Raji (cell line): ENCODE results near the gene SMARCA2.

Experiments used
- POLR2A ChIP-seq: IDR thresholded peaks from 2 replicates; pipeline ENCODE4 v1.6.1; 2011; ENCODE audit warnings: low read depth, low read length, control low read depth; ENCODE audit not compliant: insufficient read depth

SMARCA2 gene

GRCh38 chr9:2208465-2208864, 193.3 kb downstream of the SMARCA2 start:
- TF ChIP-seq POLR2A = no peak

DNA sequence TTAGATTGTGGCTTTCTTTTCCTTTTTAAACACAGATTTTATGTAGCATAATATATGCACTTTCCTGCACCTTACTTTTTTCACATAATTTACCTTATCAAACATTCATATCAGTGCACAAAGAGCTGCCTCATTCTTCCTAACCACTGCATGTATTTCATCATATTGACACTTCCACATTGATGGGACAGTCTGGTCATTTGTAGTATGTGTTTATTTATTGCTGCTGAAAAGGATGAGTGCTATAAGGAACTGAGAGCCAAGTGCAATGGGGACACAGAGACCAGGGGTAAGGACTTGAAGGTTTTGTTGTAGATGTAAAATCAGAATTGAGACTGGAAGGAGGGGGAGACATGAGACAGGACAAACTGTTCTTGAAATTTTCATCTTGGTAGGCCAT, 193.8 kb downstream of the SMARCA2 start:
- no peak for TF ChIP-seq POLR2A

GRCh38 chr9:2209400-2209799, 194.3 kb downstream of the SMARCA2 start:
- no peak for TF ChIP-seq POLR2A

DNA sequence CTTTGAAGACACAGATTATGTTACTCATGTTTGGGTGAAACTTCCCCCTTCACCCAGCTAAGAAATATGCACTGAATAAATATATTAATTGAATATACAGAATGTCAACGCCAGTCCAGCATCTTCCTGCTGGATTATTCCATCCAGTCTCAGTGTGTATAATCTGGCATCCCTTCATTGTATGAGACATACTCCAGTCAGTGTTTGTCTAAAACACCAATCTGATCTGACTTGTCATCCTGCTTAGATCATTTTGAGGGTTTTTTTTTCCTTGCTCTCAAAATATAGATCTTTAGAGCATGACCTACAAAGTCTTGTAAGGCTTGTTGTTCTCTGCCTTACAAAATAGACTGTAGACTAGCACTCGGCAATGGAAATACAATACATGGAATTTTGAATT, 195.1 kb downstream of the SMARCA2 start:
- TF ChIP-seq POLR2A = no peak

DNA sequence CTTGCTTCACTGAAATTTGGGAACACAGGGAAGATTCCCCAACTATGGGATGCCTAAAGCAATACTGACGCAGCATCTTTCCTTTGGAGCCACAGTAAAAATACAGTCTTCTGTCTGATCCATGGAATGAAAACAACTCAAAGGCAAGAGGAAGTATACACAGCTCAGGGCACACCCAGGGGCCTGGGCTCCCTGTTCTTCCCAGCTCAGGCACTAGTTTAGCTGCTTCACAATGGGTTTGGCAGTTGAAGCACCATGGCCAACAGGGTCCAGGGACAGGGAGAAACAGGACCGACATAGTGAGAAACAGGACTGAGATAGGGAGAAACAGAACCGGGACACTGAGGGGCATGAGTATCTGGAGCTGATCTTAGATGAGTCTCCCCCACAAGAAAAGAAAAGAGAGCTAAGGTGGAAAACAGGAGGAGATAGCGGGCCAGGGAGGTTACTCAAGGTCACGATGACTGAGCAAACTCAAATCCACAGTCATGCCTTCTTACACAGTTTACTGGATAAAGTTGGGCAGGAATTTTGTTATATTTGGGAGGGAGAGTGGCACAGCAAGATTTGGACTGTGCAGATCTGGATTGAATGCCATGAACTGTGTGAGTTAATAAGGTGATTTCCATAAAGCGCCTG, 198.8 kb downstream of the SMARCA2 start:
- no peak for TF ChIP-seq POLR2A

GRCh38 chr9:2214707-2215106, 199.6 kb downstream of the SMARCA2 start:
- TF ChIP-seq POLR2A = no peak

- TF ChIP-seq POLR2A = no peak
Observed at GRCh38 chr9:2215921-2216441, 200.8 kb downstream of the SMARCA2 start.

- TF ChIP-seq POLR2A = no peak
Observed at GRCh38 chr9:2216591-2216990, 201.4 kb downstream of the SMARCA2 start.

GRCh38 chr9:2217540-2217939, 202.4 kb downstream of the SMARCA2 start:
- TF ChIP-seq POLR2A = no peak

- no peak for TF ChIP-seq POLR2A
Observed at GRCh38 chr9:2220036-2220435, 204.9 kb downstream of the SMARCA2 start.

- no peak for TF ChIP-seq POLR2A
Observed at GRCh38 chr9:2227144-2227867, 212.2 kb downstream of the SMARCA2 start.

DNA sequence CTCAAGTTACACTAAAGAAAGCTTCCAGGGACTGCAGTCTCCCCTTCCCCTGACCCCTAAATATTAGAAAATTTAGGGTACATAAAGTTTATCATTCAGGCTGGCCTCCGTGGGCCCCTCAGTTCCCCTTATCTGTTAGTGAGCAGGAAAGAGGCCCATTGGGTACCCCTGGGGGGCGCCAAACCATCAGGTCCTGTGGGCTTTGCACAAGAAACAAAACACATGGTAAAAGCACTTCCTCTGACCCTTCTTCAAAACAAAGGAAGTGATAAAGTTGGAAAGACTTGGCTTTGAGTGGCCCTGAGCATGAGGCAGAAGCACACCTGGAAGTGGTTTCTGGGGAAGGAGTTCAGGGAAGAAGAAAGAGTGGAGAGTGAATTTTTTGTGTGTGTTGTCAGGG, 213.0 kb downstream of the SMARCA2 start:
- no peak for TF ChIP-seq POLR2A

- no peak for TF ChIP-seq POLR2A
Observed at GRCh38 chr9:2228641-2229040, 213.5 kb downstream of the SMARCA2 start.

GRCh38 chr9:2229109-2229721, 214.1 kb downstream of the SMARCA2 start:
- TF ChIP-seq POLR2A = no peak

GRCh38 chr9:2230362-2230761, 215.2 kb downstream of the SMARCA2 start:
- no peak for TF ChIP-seq POLR2A

DNA sequence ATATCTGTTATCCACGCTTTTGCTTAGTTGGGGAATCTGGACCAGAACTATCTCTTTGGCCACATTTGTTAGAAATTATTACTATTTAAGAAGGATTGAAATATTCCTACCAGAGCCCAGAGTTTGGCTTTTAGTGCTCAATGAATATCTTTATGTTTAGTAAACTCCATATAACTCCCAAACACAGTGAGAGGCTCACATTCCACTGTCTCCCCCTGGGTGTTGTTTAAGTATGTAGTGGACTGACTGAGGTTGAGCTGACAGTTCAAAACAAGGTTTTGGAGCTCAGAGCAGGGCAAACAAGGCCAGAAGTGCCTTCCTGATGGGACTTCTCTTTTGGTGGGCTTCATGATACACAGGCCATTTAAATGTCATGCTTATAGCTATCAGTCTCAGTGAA, 216.0 kb downstream of the SMARCA2 start:
- no peak for TF ChIP-seq POLR2A
